GM10266 (cell line): ENCODE data around the gene RAB33A.
"Not testable (repeated sequence)": the region's sequence is repeated elsewhere in the genome, so short reads cannot be mapped to it uniquely, and the experiment has no call there.

Experiments used
- DNase-seq: peaks from one replicate; pipeline ENCODE4 v3.0.0; 2012; ENCODE audit errors: extremely low spot score
- TF ChIP-seq, protein P1 (sequence below): IDR thresholded peaks from 2 replicates; pipeline ENCODE4 v1.5.1; 2012; ENCODE audit warnings: mild to moderate bottlenecking, low read depth; ENCODE audit not compliant: control insufficient read depth, insufficient read depth; ENCODE audit errors: missing control alignments

Gene RAB33A

DNA sequence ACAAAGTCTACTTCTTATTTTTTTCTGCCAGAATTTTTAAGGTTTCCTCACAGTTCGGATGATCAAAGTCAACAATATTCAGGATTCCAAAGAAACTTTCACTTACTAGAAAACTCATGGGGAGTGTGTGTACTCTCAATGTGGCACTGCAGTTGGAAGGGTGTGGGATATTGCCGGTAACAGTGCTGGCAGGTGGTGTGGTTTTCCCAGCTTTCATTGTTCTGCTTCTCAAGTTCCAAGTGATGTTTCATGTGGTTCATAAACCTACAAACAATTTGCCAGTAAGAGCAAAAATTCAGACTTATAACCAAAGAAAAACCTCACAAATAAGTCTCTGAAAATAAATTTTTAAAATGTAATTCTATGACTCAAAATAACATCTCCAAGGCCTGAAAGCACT, 57.1 kb downstream of the RAB33A start:
- TF ChIP-seq, protein P1, sequence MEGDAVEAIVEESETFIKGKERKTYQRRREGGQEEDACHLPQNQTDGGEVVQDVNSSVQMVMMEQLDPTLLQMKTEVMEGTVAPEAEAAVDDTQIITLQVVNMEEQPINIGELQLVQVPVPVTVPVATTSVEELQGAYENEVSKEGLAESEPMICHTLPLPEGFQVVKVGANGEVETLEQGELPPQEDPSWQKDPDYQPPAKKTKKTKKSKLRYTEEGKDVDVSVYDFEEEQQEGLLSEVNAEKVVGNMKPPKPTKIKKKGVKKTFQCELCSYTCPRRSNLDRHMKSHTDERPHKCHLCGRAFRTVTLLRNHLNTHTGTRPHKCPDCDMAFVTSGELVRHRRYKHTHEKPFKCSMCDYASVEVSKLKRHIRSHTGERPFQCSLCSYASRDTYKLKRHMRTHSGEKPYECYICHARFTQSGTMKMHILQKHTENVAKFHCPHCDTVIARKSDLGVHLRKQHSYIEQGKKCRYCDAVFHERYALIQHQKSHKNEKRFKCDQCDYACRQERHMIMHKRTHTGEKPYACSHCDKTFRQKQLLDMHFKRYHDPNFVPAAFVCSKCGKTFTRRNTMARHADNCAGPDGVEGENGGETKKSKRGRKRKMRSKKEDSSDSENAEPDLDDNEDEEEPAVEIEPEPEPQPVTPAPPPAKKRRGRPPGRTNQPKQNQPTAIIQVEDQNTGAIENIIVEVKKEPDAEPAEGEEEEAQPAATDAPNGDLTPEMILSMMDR = no peak
- no peak for DNase-seq

DNA sequence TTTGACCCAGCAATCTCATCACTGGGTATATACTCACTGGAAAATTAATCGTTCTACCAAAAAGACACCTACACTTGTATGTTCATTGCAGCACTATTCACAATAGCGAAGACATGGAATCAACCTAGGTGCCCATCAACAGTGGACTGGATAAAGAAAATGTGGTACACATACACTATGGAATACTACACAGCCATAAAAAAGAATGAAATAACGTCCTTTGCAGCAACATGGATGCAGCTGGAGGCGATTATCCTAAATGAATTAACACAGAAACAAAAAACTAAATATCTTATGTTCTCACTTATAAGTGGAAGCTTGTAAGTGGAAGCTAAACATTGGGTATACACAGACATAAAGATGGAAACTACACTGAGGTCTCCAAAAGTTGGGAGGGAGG, 59.4 kb downstream of the RAB33A start:
- DNase-seq = not testable (repeated sequence)
